Activated CD8-positive, alpha-beta memory T cell treated with anti-CD3 and anti-CD28 coated beads for 36 hours (primary cell): ENCODE data around the gene OR2L2. TPM values are rescaled to one million over a fixed set of nuclear protein-coding genes. Genes with fewer than 3 reads are reported as not detected.
"Not testable (repeated sequence)": the region's sequence is repeated elsewhere in the genome, so short reads cannot be mapped to it uniquely, and the experiment has no call there.

Experiments used
- CTCF ChIA-PET: fragments of 350-600 bp; sonication (Branson Sonifier 250); formaldehyde crosslinking; loops from one replicate; lab custom pipeline; 2021; ENCODE audit warnings: antibody characterized with exemption; lab: Charles Lee
- POLR2A ChIA-PET: fragments of 350-600 bp; sonication (Branson Sonifier 250); formaldehyde crosslinking; loops from one replicate; lab custom pipeline; 2021; ENCODE audit warnings: antibody characterized with exemption; lab: Charles Lee
- total RNA-seq, 2 experiments: library from RNA; stranded (reverse); gene quantifications; one replicate each; pipeline ENCODE4 v1.2.3, GENCODE V29; 2021

OR2L2 gene, protein sequence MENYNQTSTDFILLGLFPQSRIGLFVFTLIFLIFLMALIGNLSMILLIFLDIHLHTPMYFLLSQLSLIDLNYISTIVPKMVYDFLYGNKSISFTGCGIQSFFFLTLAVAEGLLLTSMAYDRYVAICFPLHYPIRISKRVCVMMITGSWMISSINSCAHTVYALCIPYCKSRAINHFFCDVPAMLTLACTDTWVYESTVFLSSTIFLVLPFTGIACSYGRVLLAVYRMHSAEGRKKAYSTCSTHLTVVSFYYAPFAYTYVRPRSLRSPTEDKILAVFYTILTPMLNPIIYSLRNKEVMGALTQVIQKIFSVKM
- total RNA-seq = under 1 TPM in 1 of 2 experiments, not detected in 1; 0.06 TPM

DNA sequence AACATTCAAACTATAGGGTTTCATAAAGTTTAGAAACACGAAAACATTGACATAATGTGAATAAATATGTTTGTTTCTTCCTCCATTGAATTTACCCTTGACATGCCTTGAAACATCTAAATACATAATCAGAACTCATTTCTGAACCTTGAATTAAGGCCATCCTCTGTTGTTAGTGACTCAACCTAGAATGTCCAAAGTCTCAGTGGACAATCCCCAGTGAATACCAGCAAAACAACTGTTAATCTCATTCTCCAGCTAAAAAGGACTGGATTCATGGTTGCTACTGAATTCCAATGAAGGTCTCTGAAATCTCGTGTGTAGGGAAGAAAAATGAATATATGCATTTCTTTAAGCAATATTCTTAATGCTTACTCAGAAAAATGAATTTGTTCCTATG lies at the start of gene OR2L2:
Gene OR2L2, plus strand, starts transcription at position 301 of the 400 bp plus-strand sequence. CDS start 8,198 bp downstream, outside the sequence.
- POLR2A ChIA-PET = no interaction called here
- CTCF ChIA-PET = no interaction called here

DNA sequence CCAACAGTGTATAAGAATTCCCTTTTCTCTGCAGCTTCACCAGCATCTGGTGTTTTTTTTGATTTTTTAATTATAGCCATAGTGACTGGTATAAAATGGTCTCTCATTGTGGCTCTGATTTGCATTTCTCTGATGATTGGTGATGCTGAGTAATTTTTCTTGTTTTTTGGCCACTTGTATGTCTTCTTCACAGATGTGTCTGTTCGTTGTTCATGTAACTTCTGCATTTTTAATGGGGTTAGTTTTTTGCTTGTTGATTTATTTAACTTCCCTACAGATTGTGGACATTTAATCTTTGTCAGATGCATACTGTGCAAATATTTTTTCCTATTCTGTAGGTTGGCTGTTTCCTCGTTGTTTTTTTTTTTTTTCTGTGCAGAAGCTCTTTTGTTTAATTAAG lies 36.9 kb upstream of the OR2L2 start:
- ChIA-PET POLR2A (no interaction called here), CTCF (no interaction called here)

DNA sequence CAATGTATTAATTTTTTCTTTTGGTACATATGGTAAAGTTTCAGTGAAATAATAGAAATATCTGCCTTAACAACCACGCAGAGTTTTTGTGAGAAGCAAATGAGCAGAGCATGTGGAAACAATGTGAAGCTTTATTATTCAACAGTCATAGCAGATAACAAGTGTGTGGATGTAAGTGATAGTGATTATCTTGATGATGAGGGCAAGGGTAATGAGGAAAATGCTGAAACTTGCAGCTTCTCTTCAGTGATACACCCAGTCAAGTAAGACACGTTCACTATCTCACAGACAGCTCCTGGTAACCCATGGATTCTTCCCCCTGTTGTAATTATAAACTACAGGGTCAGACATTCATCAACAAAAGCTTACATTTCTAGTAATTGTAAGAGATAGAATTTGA lies 31.1 kb upstream of the OR2L2 start:
- CTCF ChIA-PET = no interaction called here
- POLR2A ChIA-PET = no interaction called here

DNA sequence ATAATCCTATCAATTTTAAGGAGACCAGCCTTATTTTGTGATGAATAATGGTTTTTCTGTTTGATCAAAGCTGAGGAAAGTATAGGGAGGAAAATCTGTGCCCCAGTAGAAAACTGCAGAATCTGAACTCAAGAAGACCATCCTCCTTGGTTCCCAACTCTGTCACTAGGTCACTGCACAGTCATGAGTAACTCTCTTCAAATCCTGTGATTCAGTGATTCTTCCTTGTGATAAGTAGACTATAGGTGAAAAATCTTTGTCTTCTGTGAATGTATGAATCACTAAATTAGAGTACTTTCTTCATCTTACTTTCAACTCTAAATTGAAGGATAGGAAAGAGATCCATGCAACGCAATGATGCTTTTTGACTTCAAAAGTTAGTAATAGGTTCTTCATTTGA lies 29.7 kb upstream of the OR2L2 start:
- CTCF ChIA-PET = no interaction called here
- POLR2A ChIA-PET = no interaction called here

DNA sequence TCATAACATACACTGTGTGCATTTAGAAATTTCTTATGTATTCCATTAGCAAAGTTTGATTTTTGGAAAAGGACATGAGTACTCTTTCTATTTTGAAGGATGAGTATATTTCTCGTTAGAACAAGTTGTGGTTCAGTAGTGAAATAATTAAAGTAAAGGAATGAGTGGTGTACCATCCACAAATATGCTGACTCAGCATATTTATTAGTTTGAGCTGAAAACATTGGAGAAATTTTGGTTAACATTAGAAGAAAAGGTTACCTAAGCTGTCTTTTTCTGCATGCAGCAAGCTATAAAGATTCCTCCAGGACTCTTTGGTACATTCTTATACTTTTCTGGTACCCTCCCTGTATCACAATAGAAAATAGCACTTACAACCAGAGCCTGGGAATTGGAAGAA lies 22.1 kb upstream of the OR2L2 start:
- CTCF ChIA-PET = no interaction called here

DNA sequence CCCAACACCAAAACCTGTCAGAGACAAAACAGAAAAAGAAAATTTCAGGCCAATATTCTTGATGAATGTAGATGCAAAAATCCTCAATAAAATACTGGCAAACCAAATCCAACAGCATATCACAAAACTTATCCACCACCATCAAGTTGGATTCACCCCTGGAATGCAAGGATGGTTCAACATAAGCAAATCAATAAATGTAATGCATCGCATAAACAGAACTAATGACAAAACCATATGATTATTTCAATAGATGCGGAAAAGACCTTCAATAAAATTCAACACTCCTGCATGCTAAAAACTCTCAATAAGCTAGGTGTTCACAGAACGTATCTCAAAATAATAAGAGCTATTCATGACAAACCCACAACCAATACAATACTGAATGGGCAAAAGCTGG lies 20.2 kb upstream of the OR2L2 start:
- ChIA-PET CTCF (no interaction called here), POLR2A (no interaction called here)

More for the DNA sequence above, 22.1 kb upstream of the OR2L2 start:
- POLR2A ChIA-PET = no interaction called here

DNA sequence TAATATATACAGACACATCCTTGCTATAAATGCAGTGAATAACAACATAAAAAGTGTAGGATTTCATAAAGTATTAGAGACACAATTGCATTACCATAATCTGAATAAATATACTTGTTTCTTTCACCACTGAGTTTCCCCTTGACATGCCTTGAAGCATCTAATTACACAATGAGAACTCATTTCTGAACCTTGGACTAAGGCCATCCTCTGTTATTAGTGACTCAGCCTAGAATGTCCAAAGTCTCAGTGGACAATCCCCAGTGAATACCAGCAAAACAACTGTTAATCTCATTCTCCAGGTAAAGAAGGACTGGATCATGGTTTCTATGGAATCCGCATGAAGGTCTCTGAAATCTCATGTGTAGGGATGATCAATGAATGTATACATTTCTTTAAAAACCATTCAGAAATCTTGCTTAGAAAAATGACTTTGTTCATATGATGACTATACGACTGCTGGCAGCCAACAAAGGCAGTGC lies 16.6 kb upstream of the OR2L2 start, which contains the start of gene OR2L5:
Gene OR2L5, plus strand, starts transcription at position 432 of the 482 bp plus-strand sequence. CDS start 8,288 bp downstream, outside the sequence.
- CTCF ChIA-PET = no interaction called here
- POLR2A ChIA-PET = no interaction called here

DNA sequence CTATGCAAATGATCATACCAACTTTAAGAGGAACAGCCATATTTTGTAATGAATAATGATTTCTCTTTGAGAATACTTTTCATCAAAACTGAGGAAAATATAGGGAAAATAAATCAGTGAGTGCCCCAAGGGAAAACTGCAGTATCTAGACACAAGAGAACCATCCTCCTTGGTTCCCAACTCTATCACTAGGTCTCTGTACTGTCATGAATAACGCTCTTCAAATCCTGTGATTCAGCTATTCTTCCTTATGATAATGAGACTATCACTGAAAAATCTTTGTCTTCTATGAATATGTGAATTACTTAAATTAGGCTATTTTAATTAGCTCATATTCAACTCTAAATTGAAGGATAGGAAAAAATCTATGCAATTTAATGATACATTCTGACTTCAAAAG lies 14.1 kb upstream of the OR2L2 start:
- ChIA-PET CTCF (no interaction called here), POLR2A (no interaction called here)

DNA sequence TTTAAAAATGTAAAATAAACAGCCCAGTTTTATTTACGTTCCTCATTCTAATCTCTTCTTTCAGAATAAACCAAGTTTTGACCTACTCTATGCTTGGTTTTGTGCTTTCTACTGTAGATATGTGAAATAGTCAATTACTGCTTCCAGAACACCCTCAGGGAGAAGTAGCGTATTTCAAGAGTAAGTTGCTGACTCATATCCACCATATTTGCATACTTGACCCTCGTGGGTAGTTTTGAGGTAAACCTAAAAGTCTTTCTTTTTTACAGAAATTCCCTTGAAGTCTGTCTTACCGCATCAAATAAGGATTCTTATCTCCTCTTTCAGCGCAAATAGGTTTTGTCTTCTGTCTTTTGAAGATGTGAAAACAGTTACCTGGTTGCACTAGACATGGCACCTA lies 15.3 kb downstream of the OR2L2 start:
- CTCF ChIA-PET = no interaction called here
- POLR2A ChIA-PET = no interaction called here

DNA sequence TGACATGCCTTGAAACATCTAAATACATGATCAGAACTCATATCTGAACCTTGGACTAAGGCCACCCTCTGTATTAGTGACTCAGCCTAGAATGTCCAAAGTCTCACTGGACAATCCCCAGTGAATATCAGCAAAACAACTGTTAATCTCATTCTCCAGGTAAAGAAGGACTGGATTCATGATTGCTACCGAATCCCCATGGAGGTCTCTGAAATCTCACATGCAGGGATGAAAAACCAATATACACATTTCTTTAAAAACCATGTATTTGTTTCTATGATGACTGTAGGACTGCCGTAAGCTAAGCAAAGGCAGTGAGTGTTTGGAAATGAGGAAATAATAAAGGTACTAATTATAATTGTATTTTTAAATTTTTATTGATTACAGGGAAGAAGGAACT lies 16.7 kb downstream of the OR2L2 start, which contains the start of gene OR2L3:
Gene OR2L3, plus strand, starts transcription at position 301 of the 400 bp plus-strand sequence. CDS start 13,846 bp downstream, outside the sequence.
- ChIA-PET CTCF (no interaction called here), POLR2A (no interaction called here)

DNA sequence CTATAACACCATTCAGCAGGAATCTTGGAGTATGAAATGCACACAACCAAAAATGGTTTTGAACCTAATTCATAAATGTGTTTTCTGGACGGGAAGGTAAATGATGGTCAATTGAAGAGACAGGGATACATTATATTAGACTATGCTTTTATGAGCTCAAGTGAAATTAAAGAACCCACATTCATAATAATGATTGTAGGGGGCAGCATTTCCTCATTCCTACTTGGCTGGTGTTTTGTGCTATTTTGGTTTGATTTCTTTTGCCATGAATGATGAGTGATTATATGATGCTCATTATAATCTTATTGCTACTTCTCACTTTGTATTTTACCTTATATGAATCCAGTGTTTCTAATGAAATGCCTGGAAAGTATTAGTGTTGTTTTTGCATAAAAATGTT lies 17.1 kb downstream of the OR2L2 start:
- ChIA-PET CTCF (no interaction called here), POLR2A (no interaction called here)

DNA sequence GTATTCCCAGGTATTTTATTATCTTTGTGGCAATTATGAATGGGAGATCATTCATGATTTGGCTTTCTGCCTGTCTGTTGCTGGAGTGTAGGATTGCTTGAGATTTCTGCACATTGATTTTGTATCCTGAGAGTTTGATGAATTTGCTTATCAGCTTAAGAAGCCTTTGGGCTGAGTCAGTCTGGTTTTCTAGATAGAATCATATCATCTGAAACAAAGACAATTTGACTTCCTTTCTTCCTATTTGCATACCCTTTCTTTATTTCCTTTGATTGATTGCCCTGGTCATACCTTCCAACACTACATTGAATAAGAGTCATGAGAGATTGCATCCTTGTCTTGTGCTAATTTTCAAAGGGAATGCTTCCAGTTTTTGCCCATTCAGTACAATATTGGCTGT lies 24.8 kb downstream of the OR2L2 start:
- CTCF ChIA-PET = no interaction called here
- POLR2A ChIA-PET = no interaction called here

DNA sequence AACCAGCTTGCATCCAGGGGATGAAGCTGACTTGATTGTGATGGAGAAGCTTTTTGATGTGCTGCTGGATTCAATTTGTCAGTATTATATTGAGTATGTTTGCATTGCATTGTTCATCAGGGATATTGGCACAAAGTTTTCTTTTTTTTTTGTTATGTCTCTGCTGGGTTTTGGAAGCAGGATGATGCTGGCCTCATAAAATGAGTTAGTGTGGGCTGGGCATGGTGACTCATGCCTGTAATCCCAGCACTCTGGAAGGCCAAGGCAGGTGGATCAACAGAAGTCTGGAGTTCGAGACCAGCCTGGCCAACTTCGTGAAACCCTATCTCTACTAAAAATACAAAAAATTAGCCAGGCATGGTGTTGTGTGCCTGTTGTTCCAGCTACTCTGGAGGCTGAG lies 25.4 kb downstream of the OR2L2 start:
- CTCF ChIA-PET = no interaction called here
- POLR2A ChIA-PET = no interaction called here

DNA sequence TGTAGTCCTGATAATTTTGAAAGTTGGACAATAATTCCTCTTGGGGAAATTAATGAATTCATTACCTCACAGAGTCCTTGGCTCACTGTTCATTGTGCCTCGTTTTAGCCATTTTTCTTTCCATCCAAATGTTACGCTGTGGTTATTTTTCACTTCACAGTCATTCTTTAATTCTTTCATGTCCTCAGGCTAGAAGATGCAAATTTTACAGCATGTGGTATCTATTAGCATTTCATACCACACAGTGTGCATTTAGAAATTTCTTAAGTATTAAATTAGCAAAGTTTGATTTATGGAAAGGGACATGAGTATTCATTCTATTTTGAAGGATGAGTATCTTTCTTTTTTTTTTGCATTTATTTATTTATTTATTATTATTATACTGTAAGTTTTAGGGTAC lies 35.2 kb downstream of the OR2L2 start:
- CTCF ChIA-PET = no interaction called here
- POLR2A ChIA-PET = no interaction called here

DNA sequence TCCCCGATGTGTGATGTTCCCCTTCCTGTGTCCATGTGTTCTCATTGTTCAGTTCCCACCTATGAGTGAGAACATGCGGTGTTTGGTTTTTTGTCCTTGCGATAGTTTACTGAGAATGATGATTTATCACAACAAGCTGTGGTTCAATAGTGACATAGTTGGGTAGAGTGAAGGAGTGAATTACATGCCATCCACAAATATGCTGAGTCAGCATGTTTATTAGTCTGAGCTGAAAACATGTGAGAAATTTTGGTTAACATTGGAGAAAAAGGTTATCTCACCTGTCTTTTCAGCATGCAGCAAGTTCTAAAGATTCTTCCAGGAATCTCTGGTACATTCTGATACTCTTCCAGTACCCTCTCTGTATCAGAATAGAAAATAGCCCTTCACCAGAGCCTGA lies 35.7 kb downstream of the OR2L2 start:
- ChIA-PET POLR2A (no interaction called here), CTCF (no interaction called here)

DNA sequence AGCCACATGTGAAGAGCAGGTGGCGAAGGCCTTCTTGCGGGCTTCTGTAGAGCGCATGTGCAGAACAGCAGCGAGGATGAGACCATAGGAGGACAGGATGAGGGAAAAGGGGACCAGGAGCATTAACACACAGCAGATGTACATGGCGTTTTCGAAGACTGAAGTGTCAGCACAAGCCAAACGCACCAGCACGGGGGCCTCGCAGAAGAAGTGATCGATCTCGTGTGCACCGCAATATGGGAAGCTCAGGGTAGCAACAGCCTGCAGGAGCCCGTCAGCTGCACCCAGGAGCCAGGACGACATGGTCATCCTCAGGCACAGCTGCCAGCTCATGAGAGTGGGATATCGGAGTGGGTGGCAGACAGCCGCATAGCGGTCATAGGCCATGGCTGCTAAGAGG lies 54.0 kb downstream of the OR2L2 start:
- POLR2A ChIA-PET, CTCF ChIA-PET: not testable (repeated sequence)

Other genes starting within 250 kb of the OR2L2 start
- not detected for gene OR14A16, start 206.0 kb upstream of the OR2L2 start, total RNA-seq
- gene OR11L1, start 188.2 kb upstream of the OR2L2 start, total RNA-seq = not detected
- under 1 TPM; 0.06 to 0.08 TPM for gene TRIM58, start 172.9 kb upstream of the OR2L2 start, total RNA-seq
- not detected for gene OR2W3, start 134.5 kb upstream of the OR2L2 start, total RNA-seq
- gene OR2T8, start 109.8 kb upstream of the OR2L2 start, total RNA-seq = not detected
- gene OR2AJ1, start 105.2 kb upstream of the OR2L2 start, total RNA-seq = not detected
- not detected for gene OR2L8, start 81.2 kb upstream of the OR2L2 start, total RNA-seq
- gene OR2AK2, start 64.8 kb upstream of the OR2L2 start, total RNA-seq = not detected
- not detected for gene OR2L5, start 16.4 kb upstream of the OR2L2 start, total RNA-seq
- gene OR2L3, start 16.8 kb downstream of the OR2L2 start, total RNA-seq = not detected
- gene OR2L13, start 65.1 kb downstream of the OR2L2 start, total RNA-seq = not detected
- gene OR2M5, start 115.1 kb downstream of the OR2L2 start, total RNA-seq = not detected
- not detected for gene OR2M2, start 144.8 kb downstream of the OR2L2 start, total RNA-seq
- gene OR2M3, start 167.2 kb downstream of the OR2L2 start, total RNA-seq = not detected
- gene OR2M4, start 201.3 kb downstream of the OR2L2 start, total RNA-seq = not detected
- not detected for gene OR2T33, start 247.9 kb downstream of the OR2L2 start, total RNA-seq